ENCODE measurements around the gene ATXN1.

GRCh38 chr6:16729183-16729691 is 32.0 kb downstream of the ATXN1 start:
- TF ChIP-seq POLR2A (IDR thresholded peaks at IDR 0.05), result no peak
- no peak for TF ChIP-seq CTCF (IDR thresholded peaks at IDR 0.05)

Data from testis (tissue), 2 donors.